DMS153 (cell line): ENCODE measurements around the gene BPIFA3.

Experiments
- DNase-seq: peaks from one replicate; lab custom pipeline; 2025; lab: John Stamatoyannopoulos, UW

The BPIFA3 gene

GRCh38 chr20:33262658-33263065 is 45.5 kb downstream of the BPIFA3 start:
- DNase-seq, result peak; percentile 48

GRCh38 chr20:33263784-33264183 is 46.6 kb downstream of the BPIFA3 start:
- no peak for DNase-seq

- no peak for DNase-seq
Observed at GRCh38 chr20:33267701-33268100, 50.5 kb downstream of the BPIFA3 start.

GRCh38 chr20:33272155-33272873 is 55.2 kb downstream of the BPIFA3 start:
- no peak for DNase-seq

GRCh38 chr20:33273117-33273851 is 56.1 kb downstream of the BPIFA3 start:
- DNase-seq, result no peak

GRCh38 chr20:33275215-33275614 is 58.1 kb downstream of the BPIFA3 start:
- DNase-seq, result no peak

GRCh38 chr20:33275871-33276270 is 58.7 kb downstream of the BPIFA3 start:
- no peak for DNase-seq

- DNase-seq, result no peak
Observed at GRCh38 chr20:33276303-33277113, 59.4 kb downstream of the BPIFA3 start.
